ENCODE data around the gene HOXC10. TPM values are rescaled to one million over a fixed set of nuclear protein-coding genes. Genes with fewer than 3 reads are reported as not detected.
A peak's percentile ranks its signal among the peaks of the same experiment; 100 is the strongest.

HOXC10 gene
- not detected in 2 replicates for total RNA-seq (2014; rRNA removed; shearing (Covaris generic))
- not detected in 2 replicates for polyA plus RNA-seq (2016; fragmentation: Nextera tagmentation; extraction: Ambion mirVana)
- long read RNA-seq = 0 reads

DNA sequence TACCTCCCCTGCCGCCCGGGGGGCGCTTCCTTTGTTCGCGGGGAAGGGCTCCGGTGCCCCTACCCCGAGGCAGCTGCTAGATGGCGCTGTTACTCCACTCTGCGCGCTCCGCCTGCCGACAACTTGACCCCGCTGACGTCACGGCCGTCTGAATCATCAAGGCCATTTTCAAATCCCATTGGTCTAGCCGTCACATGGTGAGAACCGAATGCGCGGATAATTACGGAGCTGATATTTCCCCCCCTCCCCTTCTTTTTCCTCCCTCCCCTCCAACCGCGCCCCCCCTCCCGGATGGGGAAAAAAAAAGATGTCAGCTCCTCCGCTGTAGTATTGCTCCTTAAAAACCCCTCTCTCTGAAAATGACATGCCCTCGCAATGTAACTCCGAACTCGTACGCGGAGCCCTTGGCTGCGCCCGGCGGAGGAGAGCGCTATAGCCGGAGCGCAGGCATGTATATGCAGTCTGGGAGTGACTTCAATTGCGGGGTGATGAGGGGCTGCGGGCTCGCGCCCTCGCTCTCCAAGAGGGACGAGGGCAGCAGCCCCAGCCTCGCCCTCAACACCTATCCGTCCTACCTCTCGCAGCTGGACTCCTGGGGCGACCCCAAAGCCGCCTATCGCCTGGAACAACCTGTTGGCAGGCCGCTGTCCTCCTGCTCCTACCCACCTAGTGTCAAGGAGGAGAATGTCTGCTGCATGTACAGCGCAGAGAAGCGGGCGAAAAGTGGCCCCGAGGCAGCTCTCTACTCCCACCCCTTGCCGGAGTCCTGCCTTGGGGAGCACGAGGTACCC, at the start of gene HOXC10:
Gene HOXC10, plus strand, starts transcription at position 246 of the 791 bp plus-strand sequence. Its CDS starts 114 bp downstream, at position 360.
- Mint-ChIP-seq H3K36me3 (ENCODE audit: low read depth) (no peaks in the 10 kb centered on the region; the same call in 2 of the 3 replicates), H3K27ac (no peak within 1 kb of the TSS), H3K27me3 (ENCODE audit: insufficient read depth, low read depth, poor library complexity) (peaks cover 100% of the 10 kb centered on the region), H3K9me3 (peaks cover 5% of the 10 kb centered on the region; the same call in 1 of the 3 replicates), H3K4me3 (peak within 1 kb of the TSS; percentile 43), H3K4me1 (peaks cover 27% of the 10 kb centered on the region)
- Histone ChIP-seq H4K20me1 (replicated peaks; ENCODE audit: insufficient read depth) (peaks cover 46% of the 10 kb centered on the region), H3K36me3 (ENCODE audit: insufficient read depth) (no peaks in the 10 kb centered on the region), H3K4me3 (peak within 1 kb of the TSS; percentile 44; the same call in 1 of the 2 replicates), H3K27me3 (ENCODE audit: insufficient read depth) (peaks cover 98% of the 10 kb centered on the region), H3K27ac (ENCODE audit: low read depth) (no peak within 1 kb of the TSS), H2AFZ (peak within 1 kb of the TSS; percentile 81; the same call in 1 of the 2 replicates), H3K4me2 (peak within 1 kb of the TSS; percentile 74), H3F3A (replicated peaks; ENCODE audit: low read depth) (peaks cover 51% of the 10 kb centered on the region), H3K9me2 (ENCODE audit: insufficient read depth) (no peaks in the 10 kb centered on the region), H3K4me1 (ENCODE audit: insufficient read depth) (peaks cover 50% of the 10 kb centered on the region), H3K79me2 (replicated peaks; ENCODE audit: insufficient read depth) (no peaks in the 10 kb centered on the region)
- peak; percentile 89 for TF ChIP-seq EZH2 (IDR thresholded peaks at IDR 0.05; ENCODE audit: low read depth, unreplicated experiment)
- no peak for TF ChIP-seq ZNF114 (CRISPR knock-in tag; IDR thresholded peaks at IDR 0.05)
- TF ChIP-seq ZNF331 (CRISPR knock-in tag; IDR thresholded peaks at IDR 0.05; ENCODE audit: low read depth) = no peak
- no peak for TF ChIP-seq NANOG (IDR thresholded peaks at IDR 0.05; ENCODE audit: borderline replicate concordance)
- TF ChIP-seq, protein P1, sequence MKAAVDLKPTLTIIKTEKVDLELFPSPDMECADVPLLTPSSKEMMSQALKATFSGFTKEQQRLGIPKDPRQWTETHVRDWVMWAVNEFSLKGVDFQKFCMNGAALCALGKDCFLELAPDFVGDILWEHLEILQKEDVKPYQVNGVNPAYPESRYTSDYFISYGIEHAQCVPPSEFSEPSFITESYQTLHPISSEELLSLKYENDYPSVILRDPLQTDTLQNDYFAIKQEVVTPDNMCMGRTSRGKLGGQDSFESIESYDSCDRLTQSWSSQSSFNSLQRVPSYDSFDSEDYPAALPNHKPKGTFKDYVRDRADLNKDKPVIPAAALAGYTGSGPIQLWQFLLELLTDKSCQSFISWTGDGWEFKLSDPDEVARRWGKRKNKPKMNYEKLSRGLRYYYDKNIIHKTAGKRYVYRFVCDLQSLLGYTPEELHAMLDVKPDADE (IDR thresholded peaks at IDR 0.05) = no peak
- no peak for TF ChIP-seq POLR2AphosphoS5 (IDR thresholded peaks at IDR 0.05; ENCODE audit: low read depth)
- peak; percentile 19 for TF ChIP-seq EZH2phosphoT487 (IDR thresholded peaks at IDR 0.05; ENCODE audit: unreplicated experiment)
- no peak for TF ChIP-seq JUNB (IDR thresholded peaks at IDR 0.05; ENCODE audit: unreplicated experiment)
- peak; percentile 97 for TF ChIP-seq CREB1 (CRISPR knock-in tag; IDR thresholded peaks at IDR 0.05; ENCODE audit: low read depth)
- TF ChIP-seq, protein P2, sequence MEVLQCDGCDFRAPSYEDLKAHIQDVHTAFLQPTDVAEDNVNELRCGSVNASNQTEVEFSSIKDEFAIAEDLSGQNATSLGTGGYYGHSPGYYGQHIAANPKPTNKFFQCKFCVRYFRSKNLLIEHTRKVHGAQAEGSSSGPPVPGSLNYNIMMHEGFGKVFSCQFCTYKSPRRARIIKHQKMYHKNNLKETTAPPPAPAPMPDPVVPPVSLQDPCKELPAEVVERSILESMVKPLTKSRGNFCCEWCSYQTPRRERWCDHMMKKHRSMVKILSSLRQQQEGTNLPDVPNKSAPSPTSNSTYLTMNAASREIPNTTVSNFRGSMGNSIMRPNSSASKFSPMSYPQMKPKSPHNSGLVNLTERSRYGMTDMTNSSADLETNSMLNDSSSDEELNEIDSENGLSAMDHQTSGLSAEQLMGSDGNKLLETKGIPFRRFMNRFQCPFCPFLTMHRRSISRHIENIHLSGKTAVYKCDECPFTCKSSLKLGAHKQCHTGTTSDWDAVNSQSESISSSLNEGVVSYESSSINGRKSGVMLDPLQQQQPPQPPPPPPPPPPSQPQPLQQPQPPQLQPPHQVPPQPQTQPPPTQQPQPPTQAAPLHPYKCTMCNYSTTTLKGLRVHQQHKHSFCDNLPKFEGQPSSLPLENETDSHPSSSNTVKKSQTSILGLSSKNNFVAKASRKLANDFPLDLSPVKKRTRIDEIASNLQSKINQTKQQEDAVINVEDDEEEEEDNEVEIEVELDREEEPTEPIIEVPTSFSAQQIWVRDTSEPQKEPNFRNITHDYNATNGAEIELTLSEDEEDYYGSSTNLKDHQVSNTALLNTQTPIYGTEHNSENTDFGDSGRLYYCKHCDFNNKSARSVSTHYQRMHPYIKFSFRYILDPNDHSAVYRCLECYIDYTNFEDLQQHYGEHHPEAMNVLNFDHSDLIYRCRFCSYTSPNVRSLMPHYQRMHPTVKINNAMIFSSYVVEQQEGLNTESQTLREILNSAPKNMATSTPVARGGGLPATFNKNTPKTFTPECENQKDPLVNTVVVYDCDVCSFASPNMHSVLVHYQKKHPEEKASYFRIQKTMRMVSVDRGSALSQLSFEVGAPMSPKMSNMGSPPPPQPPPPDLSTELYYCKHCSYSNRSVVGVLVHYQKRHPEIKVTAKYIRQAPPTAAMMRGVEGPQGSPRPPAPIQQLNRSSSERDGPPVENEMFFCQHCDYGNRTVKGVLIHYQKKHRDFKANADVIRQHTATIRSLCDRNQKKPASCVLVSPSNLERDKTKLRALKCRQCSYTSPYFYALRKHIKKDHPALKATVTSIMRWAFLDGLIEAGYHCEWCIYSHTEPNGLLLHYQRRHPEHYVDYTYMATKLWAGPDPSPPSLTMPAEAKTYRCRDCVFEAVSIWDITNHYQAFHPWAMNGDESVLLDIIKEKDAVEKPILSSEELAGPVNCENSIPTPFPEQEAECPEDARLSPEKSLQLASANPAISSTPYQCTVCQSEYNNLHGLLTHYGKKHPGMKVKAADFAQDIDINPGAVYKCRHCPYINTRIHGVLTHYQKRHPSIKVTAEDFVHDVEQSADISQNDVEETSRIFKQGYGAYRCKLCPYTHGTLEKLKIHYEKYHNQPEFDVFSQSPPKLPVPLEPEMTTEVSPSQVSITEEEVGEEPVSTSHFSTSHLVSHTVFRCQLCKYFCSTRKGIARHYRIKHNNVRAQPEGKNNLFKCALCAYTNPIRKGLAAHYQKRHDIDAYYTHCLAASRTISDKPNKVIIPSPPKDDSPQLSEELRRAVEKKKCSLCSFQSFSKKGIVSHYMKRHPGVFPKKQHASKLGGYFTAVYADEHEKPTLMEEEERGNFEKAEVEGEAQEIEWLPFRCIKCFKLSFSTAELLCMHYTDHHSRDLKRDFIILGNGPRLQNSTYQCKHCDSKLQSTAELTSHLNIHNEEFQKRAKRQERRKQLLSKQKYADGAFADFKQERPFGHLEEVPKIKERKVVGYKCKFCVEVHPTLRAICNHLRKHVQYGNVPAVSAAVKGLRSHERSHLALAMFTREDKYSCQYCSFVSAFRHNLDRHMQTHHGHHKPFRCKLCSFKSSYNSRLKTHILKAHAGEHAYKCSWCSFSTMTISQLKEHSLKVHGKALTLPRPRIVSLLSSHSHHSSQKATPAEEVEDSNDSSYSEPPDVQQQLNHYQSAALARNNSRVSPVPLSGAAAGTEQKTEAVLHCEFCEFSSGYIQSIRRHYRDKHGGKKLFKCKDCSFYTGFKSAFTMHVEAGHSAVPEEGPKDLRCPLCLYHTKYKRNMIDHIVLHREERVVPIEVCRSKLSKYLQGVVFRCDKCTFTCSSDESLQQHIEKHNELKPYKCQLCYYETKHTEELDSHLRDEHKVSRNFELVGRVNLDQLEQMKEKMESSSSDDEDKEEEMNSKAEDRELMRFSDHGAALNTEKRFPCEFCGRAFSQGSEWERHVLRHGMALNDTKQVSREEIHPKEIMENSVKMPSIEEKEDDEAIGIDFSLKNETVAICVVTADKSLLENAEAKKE (CRISPR knock-in tag; IDR thresholded peaks at IDR 0.05) = no peak
- TF ChIP-seq, protein P3, sequence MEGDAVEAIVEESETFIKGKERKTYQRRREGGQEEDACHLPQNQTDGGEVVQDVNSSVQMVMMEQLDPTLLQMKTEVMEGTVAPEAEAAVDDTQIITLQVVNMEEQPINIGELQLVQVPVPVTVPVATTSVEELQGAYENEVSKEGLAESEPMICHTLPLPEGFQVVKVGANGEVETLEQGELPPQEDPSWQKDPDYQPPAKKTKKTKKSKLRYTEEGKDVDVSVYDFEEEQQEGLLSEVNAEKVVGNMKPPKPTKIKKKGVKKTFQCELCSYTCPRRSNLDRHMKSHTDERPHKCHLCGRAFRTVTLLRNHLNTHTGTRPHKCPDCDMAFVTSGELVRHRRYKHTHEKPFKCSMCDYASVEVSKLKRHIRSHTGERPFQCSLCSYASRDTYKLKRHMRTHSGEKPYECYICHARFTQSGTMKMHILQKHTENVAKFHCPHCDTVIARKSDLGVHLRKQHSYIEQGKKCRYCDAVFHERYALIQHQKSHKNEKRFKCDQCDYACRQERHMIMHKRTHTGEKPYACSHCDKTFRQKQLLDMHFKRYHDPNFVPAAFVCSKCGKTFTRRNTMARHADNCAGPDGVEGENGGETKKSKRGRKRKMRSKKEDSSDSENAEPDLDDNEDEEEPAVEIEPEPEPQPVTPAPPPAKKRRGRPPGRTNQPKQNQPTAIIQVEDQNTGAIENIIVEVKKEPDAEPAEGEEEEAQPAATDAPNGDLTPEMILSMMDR (conservative IDR thresholded peaks at IDR 0.05; ENCODE audit: low read depth in 2 of 2) = peak; percentile 67 to 88
- TF ChIP-seq STAT1 (IDR thresholded peaks at IDR 0.05; ENCODE audit: unreplicated experiment) = no peak
- TF ChIP-seq, protein P4, sequence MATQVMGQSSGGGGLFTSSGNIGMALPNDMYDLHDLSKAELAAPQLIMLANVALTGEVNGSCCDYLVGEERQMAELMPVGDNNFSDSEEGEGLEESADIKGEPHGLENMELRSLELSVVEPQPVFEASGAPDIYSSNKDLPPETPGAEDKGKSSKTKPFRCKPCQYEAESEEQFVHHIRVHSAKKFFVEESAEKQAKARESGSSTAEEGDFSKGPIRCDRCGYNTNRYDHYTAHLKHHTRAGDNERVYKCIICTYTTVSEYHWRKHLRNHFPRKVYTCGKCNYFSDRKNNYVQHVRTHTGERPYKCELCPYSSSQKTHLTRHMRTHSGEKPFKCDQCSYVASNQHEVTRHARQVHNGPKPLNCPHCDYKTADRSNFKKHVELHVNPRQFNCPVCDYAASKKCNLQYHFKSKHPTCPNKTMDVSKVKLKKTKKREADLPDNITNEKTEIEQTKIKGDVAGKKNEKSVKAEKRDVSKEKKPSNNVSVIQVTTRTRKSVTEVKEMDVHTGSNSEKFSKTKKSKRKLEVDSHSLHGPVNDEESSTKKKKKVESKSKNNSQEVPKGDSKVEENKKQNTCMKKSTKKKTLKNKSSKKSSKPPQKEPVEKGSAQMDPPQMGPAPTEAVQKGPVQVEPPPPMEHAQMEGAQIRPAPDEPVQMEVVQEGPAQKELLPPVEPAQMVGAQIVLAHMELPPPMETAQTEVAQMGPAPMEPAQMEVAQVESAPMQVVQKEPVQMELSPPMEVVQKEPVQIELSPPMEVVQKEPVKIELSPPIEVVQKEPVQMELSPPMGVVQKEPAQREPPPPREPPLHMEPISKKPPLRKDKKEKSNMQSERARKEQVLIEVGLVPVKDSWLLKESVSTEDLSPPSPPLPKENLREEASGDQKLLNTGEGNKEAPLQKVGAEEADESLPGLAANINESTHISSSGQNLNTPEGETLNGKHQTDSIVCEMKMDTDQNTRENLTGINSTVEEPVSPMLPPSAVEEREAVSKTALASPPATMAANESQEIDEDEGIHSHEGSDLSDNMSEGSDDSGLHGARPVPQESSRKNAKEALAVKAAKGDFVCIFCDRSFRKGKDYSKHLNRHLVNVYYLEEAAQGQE (IDR thresholded peaks at IDR 0.05; ENCODE audit: unreplicated experiment) = no peak
- ATAC-seq = peak; percentile 50
- DNase-seq (ENCODE audit: low spot score) = peak; percentile 98

Data from GM23338 (cell line).